Transverse colon (tissue), 4 donors: Measurements from ENCODE around the gene TNS3. TPM values are rescaled to one million over a fixed set of nuclear protein-coding genes. Genes with fewer than 3 reads are reported as not detected.

Experiments used
- DNase-seq: peaks from one replicate; pipeline ENCODE4 v3.0.0-alpha.2; 2019
- H3K27ac ChIP-seq, 4 donors: fragments of 200-600 bp; sonication (generic); 2 replicates each; pipeline ENCODE4 v1.5.1; 2016 to 2018; ENCODE audit warnings: inconsistent platforms in 4 of 4
- H3K27me3 ChIP-seq: fragments of 200-600 bp; sonication (generic); 2 replicates; pipeline ENCODE4 v1.5.1; 2017; ENCODE audit warnings: inconsistent platforms
- H3K36me3 ChIP-seq, 4 donors: fragments of 200-600 bp; sonication (generic); 2 replicates each; pipeline ENCODE4 v1.5.1; 2017 to 2019; ENCODE audit warnings: inconsistent platforms in 4 of 4
- H3K4me1 ChIP-seq, 4 donors: fragments of 200-600 bp; sonication (generic); 2 replicates each; pipeline ENCODE4 v1.5.1; 2017 to 2020; ENCODE audit warnings: inconsistent platforms in 4 of 4
- H3K4me3 ChIP-seq, 4 donors: fragments of 200-600 bp; sonication (generic); 1 replicate in 1 of 4; 2 replicates in 3 of 4; pipeline versions ENCODE4 v1.5.1 to v1.6.1; 2017 to 2019; ENCODE audit warnings: inconsistent platforms in 4 of 4
- H3K9me3 ChIP-seq, 2 donors: fragments of 200-600 bp; sonication (generic); 2 replicates each; pipeline ENCODE4 v1.5.1; 2017 to 2019; ENCODE audit warnings: inconsistent platforms in 2 of 2
- EP300 ChIP-seq: sonication (generic); formaldehyde crosslinking; IDR thresholded peaks from one replicate; pipeline ENCODE4 v1.6.1; 2017; ENCODE audit warnings: antibody characterized with exemption, low read depth
- POLR2A ChIP-seq: fragments of 450-650 bp; IDR thresholded peaks from one replicate; pipeline ENCODE4 v1.6.1; 2016; ENCODE audit warnings: antibody characterized with exemption, mild to moderate bottlenecking, moderate library complexity
- POLR2AphosphoS5 ChIP-seq, 3 donors: sonication (generic); formaldehyde crosslinking; IDR thresholded peaks; one replicate each; pipeline ENCODE4 v1.6.1; 2016; ENCODE audit warnings: antibody characterized with exemption in 3 of 3
- WGBS, 2 donors: methylation state at CpG; one replicate each; pipeline ENCODE4 v1.1.5; 2018; ENCODE audit warnings: low coverage in 1 of 2; 5-methylcytosine and 5-hydroxymethylcytosine counted together
- in situ Hi-C, 4 donors: fragments of 200-750 bp; cut with MboI; loops; one replicate each; pipeline versions ENCODE4 v1.15.0 to v1.15.1; 2017; ENCODE audit warnings: low sequenced_read_pairs in 3 of 4, low pct_ligation_motif_present in 1 of 4, low pct_unique_long_range_greater_than_20kb in 1 of 4
- intact Hi-C: fragments of 100-400 bp; cut with DNase I; formaldehyde crosslinking; loops from one replicate; pipeline ENCODE4 v1.15.1; 2023; ENCODE audit warnings: low total_unique reads
- total RNA-seq, 4 donors: library from RNA; depleted of rRNA; stranded (reverse); fragments of >200 nt; gene quantifications; one replicate each; pipeline ENCODE4 v1.1.0, GENCODE V29; 2016
- TF ChIP-seq, protein P1 (sequence below), 5 experiments: fragments of 200-600 bp in 3 of 5; fragments of 450-650 bp in 2 of 5; sonication (generic) in 3 of 5; IDR thresholded peaks; 1 replicate in 2 of 5; 2 replicates in 3 of 5; pipeline ENCODE4 v1.5.1; 2016 to 2017; ENCODE audit warnings: antibody characterized with exemption in 5 of 5, inconsistent platforms in 3 of 5, mild to moderate bottlenecking in 2 of 5, moderate library complexity in 1 of 5

Gene TNS3
- total RNA-seq, 4 donors from 2014 or later = 58.5 to 104 (median 72.7) TPM

DNA sequence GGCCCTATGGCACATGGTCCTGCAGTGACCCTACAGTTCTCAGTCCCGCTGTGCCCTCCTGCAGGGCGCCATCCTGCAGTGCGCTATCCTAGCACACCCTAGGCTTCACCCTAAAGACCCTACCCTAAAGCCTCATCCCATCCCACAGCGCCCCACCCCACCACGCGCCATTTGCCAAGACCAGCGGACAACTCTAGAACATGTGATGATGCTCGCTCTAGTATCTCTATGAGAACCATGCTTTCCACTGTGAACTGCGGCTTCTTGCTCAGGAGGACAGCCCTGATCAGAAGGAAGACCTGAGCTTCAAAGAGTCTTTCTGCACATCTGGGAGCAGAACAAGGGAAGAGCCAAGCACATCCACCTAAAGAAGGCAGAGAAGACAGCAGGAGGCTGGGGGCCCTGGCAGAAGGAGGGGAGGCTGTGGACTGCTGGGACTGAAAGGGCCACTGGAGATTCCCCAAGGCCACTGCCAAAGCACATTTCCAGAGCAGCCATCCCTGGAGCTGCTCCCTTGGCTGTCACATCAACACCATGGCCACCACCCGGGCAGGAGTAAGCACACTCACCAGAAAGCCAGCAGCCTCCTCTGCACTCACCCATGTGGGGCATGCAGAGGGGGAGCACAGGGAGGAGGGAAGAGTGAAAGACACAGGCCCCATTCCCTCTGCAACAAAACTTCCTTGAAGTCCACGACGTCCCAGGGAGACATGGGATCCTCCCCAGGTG, 134.1 kb downstream of the TNS3 start:
- TF ChIP-seq POLR2AphosphoS5 (IDR thresholded peaks at IDR 0.05) (no peak), EP300 (no peak), POLR2A (no peak)
- TF ChIP-seq, protein P1, sequence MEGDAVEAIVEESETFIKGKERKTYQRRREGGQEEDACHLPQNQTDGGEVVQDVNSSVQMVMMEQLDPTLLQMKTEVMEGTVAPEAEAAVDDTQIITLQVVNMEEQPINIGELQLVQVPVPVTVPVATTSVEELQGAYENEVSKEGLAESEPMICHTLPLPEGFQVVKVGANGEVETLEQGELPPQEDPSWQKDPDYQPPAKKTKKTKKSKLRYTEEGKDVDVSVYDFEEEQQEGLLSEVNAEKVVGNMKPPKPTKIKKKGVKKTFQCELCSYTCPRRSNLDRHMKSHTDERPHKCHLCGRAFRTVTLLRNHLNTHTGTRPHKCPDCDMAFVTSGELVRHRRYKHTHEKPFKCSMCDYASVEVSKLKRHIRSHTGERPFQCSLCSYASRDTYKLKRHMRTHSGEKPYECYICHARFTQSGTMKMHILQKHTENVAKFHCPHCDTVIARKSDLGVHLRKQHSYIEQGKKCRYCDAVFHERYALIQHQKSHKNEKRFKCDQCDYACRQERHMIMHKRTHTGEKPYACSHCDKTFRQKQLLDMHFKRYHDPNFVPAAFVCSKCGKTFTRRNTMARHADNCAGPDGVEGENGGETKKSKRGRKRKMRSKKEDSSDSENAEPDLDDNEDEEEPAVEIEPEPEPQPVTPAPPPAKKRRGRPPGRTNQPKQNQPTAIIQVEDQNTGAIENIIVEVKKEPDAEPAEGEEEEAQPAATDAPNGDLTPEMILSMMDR (IDR thresholded peaks at IDR 0.05) = no peak
- Histone ChIP-seq H3K9me3 (no peaks in the 10 kb centered on the region), H3K27ac (no peak overlapping the region), H3K4me3 (no peak overlapping the region), H3K27me3 (no peaks in the 10 kb centered on the region), H3K4me1 (peaks cover 17 to 49% (median 27%) of the 10 kb centered on the region in 4 donors), H3K36me3 (no peaks in the 10 kb centered on the region)
- 96% methylated on average over 12 of the region's 12 CpGs; no CpG with 5 or more reads in 1 of the 2 donors for WGBS, 2 donors
- no peak for DNase-seq
- in situ Hi-C loops = loop anchor here in 2 of 4 donors (25.0 kb wide), 2 partner anchors 185 to 365 kb away; no protein-coding TSS in a partner anchor
- intact Hi-C loops = loop anchor here (10.0 kb wide), 1 partner anchor 367 kb away; no protein-coding TSS in a partner anchor

DNA sequence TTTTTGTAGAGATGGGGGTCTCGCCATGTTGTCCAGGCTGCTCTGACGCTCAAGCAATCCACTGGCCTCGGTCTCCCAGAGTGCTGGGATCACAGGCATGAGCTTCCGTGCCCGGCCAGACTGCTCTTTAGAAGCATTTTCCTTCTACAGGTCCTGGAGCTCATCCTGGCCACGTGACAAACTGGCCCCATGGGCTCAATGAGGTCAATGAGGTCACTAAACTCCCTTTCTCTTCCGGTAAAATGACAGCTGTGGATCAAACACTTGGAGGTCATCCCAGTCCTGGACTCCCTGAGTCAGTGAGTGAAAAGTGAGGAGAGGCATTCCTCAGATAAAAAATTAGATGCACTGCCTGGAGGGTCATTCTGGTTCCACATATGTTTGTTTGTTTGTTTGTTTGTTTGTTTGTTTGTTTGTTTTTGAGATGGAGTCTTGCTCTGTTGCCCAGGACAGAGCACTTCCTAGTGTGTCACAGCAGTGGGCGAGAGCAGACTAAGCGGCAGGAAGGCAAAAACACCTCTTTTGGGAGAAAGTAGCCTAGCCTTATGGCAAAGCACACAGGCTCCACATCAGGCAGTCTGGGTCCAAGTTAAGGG, 134.9 kb downstream of the TNS3 start:
- intact Hi-C loops (loop anchor here (10.0 kb wide), 1 partner anchor 368 kb away; no protein-coding TSS in a partner anchor), in situ Hi-C loops (loop anchor here in 2 of 4 donors (25.0 kb wide), 2 partner anchors 185 to 365 kb away; no protein-coding TSS in a partner anchor)
- Histone ChIP-seq H3K9me3 (no peaks in the 10 kb centered on the region), H3K4me1 (peaks cover 14 to 49% (median 25%) of the 10 kb centered on the region in 4 donors), H3K36me3 (no peaks in the 10 kb centered on the region), H3K27me3 (no peaks in the 10 kb centered on the region), H3K27ac (peak overlapping the region in 2 of 4 donors; percentile 34 to 50), H3K4me3 (no peak overlapping the region)
- no peak for TF ChIP-seq EP300
- TF ChIP-seq POLR2A = no peak
- no peak for TF ChIP-seq POLR2AphosphoS5 (IDR thresholded peaks at IDR 0.05)
- TF ChIP-seq, protein P1 (IDR thresholded peaks at IDR 0.05) = no peak
- no peak for DNase-seq
- 43 to 69% methylated on average over 2 to 9 of the region's 9 CpGs for WGBS, 2 donors

DNA sequence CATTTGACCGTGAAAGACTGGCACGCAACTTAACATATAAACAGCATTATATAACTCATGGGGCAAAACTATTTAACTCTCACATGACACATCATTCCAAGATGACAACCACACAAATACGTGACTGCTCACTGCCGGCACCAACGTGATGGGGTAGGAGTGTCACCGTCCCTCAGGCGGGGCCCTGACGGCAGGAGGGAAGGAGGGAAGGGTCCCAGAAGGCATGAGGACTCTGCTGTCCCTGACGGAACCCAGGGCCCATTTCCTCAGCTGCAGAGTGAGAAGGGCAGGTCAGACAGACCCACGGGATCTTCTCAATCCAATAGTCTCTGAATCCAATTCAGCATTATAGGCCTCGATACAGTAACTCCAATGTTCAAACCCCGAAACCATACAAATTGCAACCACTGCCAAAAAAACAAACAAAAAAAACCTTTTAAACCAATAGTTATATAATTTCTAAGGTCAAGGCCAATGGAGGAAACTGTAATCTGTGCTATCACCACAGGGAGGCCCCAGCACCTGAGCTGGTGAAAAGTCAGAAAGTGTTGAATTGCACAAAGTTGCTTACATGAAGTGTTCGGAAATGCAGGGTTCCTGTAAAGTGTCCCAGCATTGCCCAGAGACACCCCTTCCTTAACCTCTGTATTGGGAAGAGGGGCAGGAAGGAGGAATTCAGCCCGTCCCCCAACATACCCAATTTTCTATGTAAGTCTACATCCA, 137.4 kb downstream of the TNS3 start:
- Histone ChIP-seq H3K27me3 (no peaks in the 10 kb centered on the region), H3K4me1 (peaks cover 6 to 44% (median 22%) of the 10 kb centered on the region in 4 donors), H3K27ac (peak overlapping the region in 1 of 4 donors; percentile 1), H3K9me3 (no peaks in the 10 kb centered on the region), H3K36me3 (no peaks in the 10 kb centered on the region), H3K4me3 (no peak overlapping the region)
- 82 to 100% methylated on average over 3 to 14 of the region's 14 CpGs for WGBS, 2 donors
- TF ChIP-seq EP300 = no peak
- no peak for TF ChIP-seq POLR2AphosphoS5 (IDR thresholded peaks at IDR 0.05)
- no peak for TF ChIP-seq POLR2A
- TF ChIP-seq, protein P1 (IDR thresholded peaks at IDR 0.05) = peak; percentile 53 to 81 (median 59)
- DNase-seq = peak; percentile 38
- in situ Hi-C loops (loop anchor here in 2 of 4 donors (25.0 kb wide), 2 partner anchors 182 to 368 kb away; no protein-coding TSS in a partner anchor), intact Hi-C loops (loop anchor here (10.0 kb wide), 1 partner anchor 370 kb away; no protein-coding TSS in a partner anchor)
